HEK293T (cell line): ENCODE results near the gene TENT5A.

Source experiments
- BHLHE40 ChIP-seq: fragments of 450-650 bp; IDR thresholded peaks from 2 replicates; pipeline ENCODE4 v1.6.1; 2016; ENCODE audit warnings: mild to moderate bottlenecking, moderate library complexity, borderline replicate concordance
- HDGF ChIP-seq: fragments of 450-650 bp; IDR thresholded peaks from 2 replicates; pipeline ENCODE4 v1.6.1; 2017; ENCODE audit warnings: antibody characterized with exemption, borderline replicate concordance
- SP1 ChIP-seq: fragments of 450-650 bp; IDR thresholded peaks from 2 replicates; pipeline ENCODE4 v1.6.1; 2017
- SUZ12 ChIP-seq: fragments of 450-650 bp; IDR thresholded peaks from 2 replicates; pipeline ENCODE4 v1.6.1; 2016; ENCODE audit warnings: mild to moderate bottlenecking

DNA sequence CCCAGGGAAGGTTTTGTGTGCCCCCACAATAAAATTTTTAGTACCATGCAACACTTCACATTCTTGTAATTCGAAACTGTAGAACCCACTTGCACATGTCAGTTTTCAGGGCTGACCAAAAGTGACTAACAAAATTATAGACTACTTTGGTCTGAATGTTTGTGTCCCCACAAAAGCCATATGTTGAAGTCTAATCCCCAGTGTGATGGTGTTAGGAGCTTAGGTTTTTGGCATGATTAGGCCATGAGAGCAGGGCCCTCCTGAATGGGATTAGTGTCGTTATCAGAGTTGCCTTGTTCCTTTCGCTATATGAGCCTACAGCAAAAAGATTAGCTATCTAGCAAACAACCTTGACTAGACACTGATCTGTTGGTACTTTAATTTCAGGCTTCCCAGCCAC, 49.0 kb upstream of the TENT5A start:
- TF ChIP-seq BHLHE40 = no peak
- TF ChIP-seq SP1 = no peak
- no peak for TF ChIP-seq SUZ12
- TF ChIP-seq HDGF = no peak
